Left lung (tissue), 10 donors: ENCODE data around the gene CALHM1. TPM values are rescaled to one million over a fixed set of nuclear protein-coding genes. Genes with fewer than 3 reads are reported as not detected.
A peak's percentile ranks its signal among the peaks of the same experiment; 100 is the strongest.

Source experiments
- ATAC-seq: fragments of 200-7000 bp; cut with Tn5 transposase; one replicate; pipeline ENCODE4 v1.9.1; 2020; ENCODE audit warnings: moderate library complexity
- DNase-seq, 4 donors: peaks; one replicate each; pipeline ENCODE4 v3.0.0-alpha.2; 2013 to 2020
- H3K27ac ChIP-seq, 2 donors: fragments of 200-600 bp; sonication (generic) in 1 of 2; one replicate each; pipeline versions ENCODE4 v1.5.0 to v1.8.0; 2020 to 2021
- H3K27me3 ChIP-seq, 2 donors: fragments of 200-600 bp; sonication (generic) in 1 of 2; one replicate each; pipeline versions ENCODE4 v1.5.0 to v1.8.0; 2020 to 2021
- H3K36me3 ChIP-seq, 2 donors: fragments of 200-600 bp; sonication (generic) in 1 of 2; one replicate each; pipeline versions ENCODE4 v1.5.0 to v1.8.0; 2020 to 2021
- H3K4me1 ChIP-seq, 2 donors: fragments of 200-600 bp; one replicate each; pipeline ENCODE4 v1.8.0; 2021
- H3K4me3 ChIP-seq, 2 donors: fragments of 200-600 bp; sonication (generic) in 1 of 2; one replicate each; pipeline versions ENCODE4 v1.5.0 to v1.8.0; 2020 to 2021; ENCODE audit warnings: mild to moderate bottlenecking in 1 of 2
- H3K9me3 ChIP-seq, 2 donors: fragments of 200-600 bp; sonication (generic) in 1 of 2; one replicate each; pipeline versions ENCODE4 v1.5.0 to v1.8.0; 2020 to 2021
- CTCF ChIP-seq, 2 donors: fragments of 200-600 bp; sonication (generic) in 1 of 2; IDR thresholded peaks; one replicate each; pipeline versions ENCODE4 v1.5.0 to v1.8.0; 2021; ENCODE audit warnings: antibody characterized with exemption in 2 of 2
- intact Hi-C, 2 donors: fragments of 100-400 bp; cut with DNase I; formaldehyde crosslinking; loops; one replicate each; pipeline versions ENCODE4 v1.11.2 to v1.14.2; 2022
- polyA plus RNA-seq, 6 donors: library from polyadenylated mRNA; unstranded; fragments of 120-200 nt; gene quantifications; one replicate each; pipeline ENCODE4 v1.2.1, GENCODE V29; 2013; ENCODE audit not compliant: insufficient read length in 6 of 6
- total RNA-seq, 2 donors: library from RNA; stranded (reverse); fragmentation: NEBNext Ultra II Directional; extraction: Animal tissue kit (Norgen Biotek cat#: 25700); gene quantifications; one replicate each; pipeline ENCODE4 v1.2.1, GENCODE V29; 2021
- donor health status: DM: no; HTN: yes; CAD: no.
- donor health status: DM: no; HTN: no; CAD: no.

The CALHM1 gene
- total and polyA plus RNA-seq, 8 donors: 0.09 to 0.15 (median 0.13) TPM; not detected in 2

GRCh38 chr10:103441611-103442010, 17.1 kb downstream of the CALHM1 start:
- intact Hi-C loops: no loop called here
- H3K4me1 ChIP-seq: peaks cover 2 to 31% of the 10 kb centered on the region in 2 donors
- no peaks in the 10 kb centered on the region for H3K27me3 ChIP-seq
- peaks cover 0 to 100% of the 10 kb centered on the region in 2 donors for H3K36me3 ChIP-seq
- no peak overlapping the region for H3K4me3 ChIP-seq
- H3K27ac ChIP-seq: peak overlapping the region in 1 of 2 donors; percentile 45
- ATAC-seq (no peak), DNase-seq (peak in 1 of 4 donors; percentile 63)
- no peaks in the 10 kb centered on the region for H3K9me3 ChIP-seq
- no peak for TF ChIP-seq CTCF (IDR thresholded peaks at IDR 0.05)

GRCh38 chr10:103441206-103441605, 17.5 kb downstream of the CALHM1 start:
- no peak overlapping the region for H3K27ac ChIP-seq
- no peaks in the 10 kb centered on the region for H3K27me3 ChIP-seq
- peaks cover 0 to 100% of the 10 kb centered on the region in 2 donors for H3K36me3 ChIP-seq

GRCh38 chr10:103440416-103440815, 18.3 kb downstream of the CALHM1 start:
- ATAC-seq: no peak
- no peaks in the 10 kb centered on the region for H3K9me3 ChIP-seq
- peaks cover 0 to 100% of the 10 kb centered on the region in 2 donors for H3K36me3 ChIP-seq
- no peak overlapping the region for H3K4me3 ChIP-seq
- no peak for TF ChIP-seq CTCF (IDR thresholded peaks at IDR 0.05)
- intact Hi-C loops: no loop called here
- H3K4me1 ChIP-seq: peaks cover 0 to 20% of the 10 kb centered on the region in 2 donors
- DNase-seq: peak in 1 of 4 donors; percentile 64
- no peaks in the 10 kb centered on the region for H3K27me3 ChIP-seq
- no peak overlapping the region for H3K27ac ChIP-seq

More at GRCh38 chr10:103441206-103441605, 17.5 kb downstream of the CALHM1 start:
- ATAC-seq (no peak), DNase-seq (peak in 1 of 4 donors; percentile 20)
- intact Hi-C loops: no loop called here
- peaks cover 0 to 27% of the 10 kb centered on the region in 2 donors for H3K4me1 ChIP-seq
- H3K9me3 ChIP-seq: no peaks in the 10 kb centered on the region
- no peak for TF ChIP-seq CTCF (IDR thresholded peaks at IDR 0.05)
- H3K4me3 ChIP-seq: no peak overlapping the region

- Histone ChIP-seq H3K9me3 (no peaks in the 10 kb centered on the region), H3K36me3 (peaks cover 0 to 98% of the 10 kb centered on the region in 2 donors), H3K4me3 (no peak overlapping the region), H3K27me3 (no peaks in the 10 kb centered on the region), H3K4me1 (peaks cover 0 to 13% of the 10 kb centered on the region in 2 donors), H3K27ac (no peak overlapping the region)
- TF ChIP-seq CTCF (IDR thresholded peaks at IDR 0.05): no peak
- DNase-seq: no peak
- intact Hi-C loops: no loop called here
- no peak for ATAC-seq
Observed at GRCh38 chr10:103439776-103440175, 18.9 kb downstream of the CALHM1 start.

- peak; percentile 64 for ATAC-seq
- H3K36me3 ChIP-seq: peaks cover 0 to 75% of the 10 kb centered on the region in 2 donors
Observed at GRCh38 chr10:103433858-103434257, 24.8 kb downstream of the CALHM1 start.

More at GRCh38 chr10:103433858-103434257, 24.8 kb downstream of the CALHM1 start:
- TF ChIP-seq CTCF (IDR thresholded peaks at IDR 0.05): no peak
- H3K27me3 ChIP-seq: no peaks in the 10 kb centered on the region
- intact Hi-C loops: no loop called here
- no peak overlapping the region for H3K4me3 ChIP-seq
- no peak overlapping the region for H3K27ac ChIP-seq
- H3K4me1 ChIP-seq: peaks cover 0 to 17% of the 10 kb centered on the region in 2 donors
- DNase-seq: peak in 1 of 4 donors; percentile 77
- H3K9me3 ChIP-seq: no peaks in the 10 kb centered on the region
